HUES6 (cell line): Measurements from ENCODE around the gene DNAJC22.

Experiments
- H3K27ac ChIP-seq: 2 replicates; pipeline ENCODE4 v1.7.0; 2013; ENCODE audit warnings: low read depth, mild to moderate bottlenecking, low read length, inconsistent platforms
- H3K27me3 ChIP-seq: 2 replicates; pipeline ENCODE4 v1.6.1; 2013; ENCODE audit warnings: low read length; ENCODE audit not compliant: control insufficient read depth, insufficient read depth
- H3K36me3 ChIP-seq: 2 replicates; pipeline ENCODE4 v1.6.1; 2013; ENCODE audit warnings: low read length; ENCODE audit not compliant: control insufficient read depth, insufficient read depth
- H3K4me1 ChIP-seq: 2 replicates; pipeline ENCODE4 v1.6.1; 2013; ENCODE audit warnings: low read length; ENCODE audit not compliant: control insufficient read depth, insufficient read depth
- H3K4me3 ChIP-seq: 2 replicates; pipeline ENCODE4 v1.5.1; 2013; ENCODE audit warnings: low read depth, low read length
- H3K9ac ChIP-seq: one replicate; pipeline ENCODE4 v1.6.1; 2013; ENCODE audit warnings: mild to moderate bottlenecking, low read length
- H3K9me3 ChIP-seq: 2 replicates; pipeline ENCODE4 v1.6.1; 2013; ENCODE audit warnings: low read depth, low read length; ENCODE audit not compliant: control insufficient read depth, insufficient read depth

DNAJC22 gene

DNA sequence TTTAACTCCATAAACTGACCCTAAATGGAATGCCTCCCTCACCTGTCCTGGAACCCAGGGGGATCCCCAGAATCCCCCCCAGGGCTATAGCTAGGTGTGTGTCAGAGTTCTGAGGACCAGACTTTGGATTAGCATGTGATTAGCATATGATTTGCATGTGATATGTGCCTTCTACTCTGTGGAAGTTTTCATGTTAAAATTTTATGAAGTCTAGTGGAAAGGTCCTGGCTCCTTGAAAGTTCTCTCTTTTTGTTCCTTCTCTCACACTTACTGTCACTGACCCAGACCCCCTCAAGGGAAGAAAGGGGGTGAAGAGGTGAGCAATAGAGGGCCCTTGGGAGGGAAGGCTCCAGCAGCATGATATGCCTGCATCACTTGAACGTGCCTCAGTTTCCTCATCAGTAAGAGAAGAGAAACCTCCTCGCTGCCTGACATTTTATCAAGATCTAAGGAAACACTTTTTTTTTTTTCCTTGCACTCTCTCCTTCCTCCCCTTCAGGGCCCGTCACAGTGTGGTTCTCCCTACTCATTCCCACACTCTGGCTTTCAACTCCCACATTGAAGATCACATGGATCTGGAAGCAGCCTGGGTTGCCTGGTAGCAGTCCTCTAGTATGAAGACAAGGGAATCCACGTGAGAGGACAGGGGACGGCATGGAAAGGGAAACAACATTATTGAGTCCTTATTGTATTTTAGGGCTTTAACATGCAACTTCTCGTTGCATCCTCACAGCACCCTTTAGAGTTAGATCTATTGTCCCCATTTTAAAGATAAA lies 6.4 kb upstream of the DNAJC22 start:
- no peaks in the 10 kb centered on the region for H3K36me3 ChIP-seq
- no peak overlapping the region for H3K4me3 ChIP-seq
- H3K27me3 ChIP-seq, result peaks cover 98% of the 10 kb centered on the region
- no peak overlapping the region for H3K27ac ChIP-seq
- H3K9ac ChIP-seq, result no peak overlapping the region
- H3K4me1 ChIP-seq, result peaks cover 45% of the 10 kb centered on the region
- H3K9me3 ChIP-seq, result no peaks in the 10 kb centered on the region

GRCh38 chr12:49340971-49341776 lies 5.5 kb upstream of the DNAJC22 start:
- no peaks in the 10 kb centered on the region for H3K9me3 ChIP-seq
- H3K9ac ChIP-seq, result no peak overlapping the region
- no peak overlapping the region for H3K27ac ChIP-seq
- H3K4me1 ChIP-seq, result peaks cover 50% of the 10 kb centered on the region
- peaks cover 98% of the 10 kb centered on the region for H3K27me3 ChIP-seq
- peak overlapping the region; percentile 78 for H3K4me3 ChIP-seq
- no peaks in the 10 kb centered on the region for H3K36me3 ChIP-seq

DNA sequence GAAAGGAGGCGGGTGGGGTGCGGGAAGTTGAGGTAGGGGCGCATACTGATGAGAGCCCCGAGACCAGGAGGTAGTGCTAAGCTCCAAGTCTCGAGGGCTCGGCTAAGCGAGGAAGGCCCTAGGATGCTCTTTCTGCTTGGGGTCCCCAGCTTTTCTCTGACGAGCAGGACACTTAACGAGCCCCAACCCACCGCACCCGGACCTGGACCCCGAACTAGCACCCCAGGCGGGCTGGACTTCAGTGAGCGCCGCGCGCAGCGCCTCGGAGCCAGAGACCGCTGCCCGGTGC lies 5.0 kb upstream of the DNAJC22 start:
- no peak overlapping the region for H3K27ac ChIP-seq
- H3K27me3 ChIP-seq, result peaks cover 98% of the 10 kb centered on the region
- H3K36me3 ChIP-seq, result no peaks in the 10 kb centered on the region
- no peaks in the 10 kb centered on the region for H3K9me3 ChIP-seq
- no peak overlapping the region for H3K9ac ChIP-seq
- peaks cover 50% of the 10 kb centered on the region for H3K4me1 ChIP-seq
- peak overlapping the region; percentile 78 for H3K4me3 ChIP-seq

DNA sequence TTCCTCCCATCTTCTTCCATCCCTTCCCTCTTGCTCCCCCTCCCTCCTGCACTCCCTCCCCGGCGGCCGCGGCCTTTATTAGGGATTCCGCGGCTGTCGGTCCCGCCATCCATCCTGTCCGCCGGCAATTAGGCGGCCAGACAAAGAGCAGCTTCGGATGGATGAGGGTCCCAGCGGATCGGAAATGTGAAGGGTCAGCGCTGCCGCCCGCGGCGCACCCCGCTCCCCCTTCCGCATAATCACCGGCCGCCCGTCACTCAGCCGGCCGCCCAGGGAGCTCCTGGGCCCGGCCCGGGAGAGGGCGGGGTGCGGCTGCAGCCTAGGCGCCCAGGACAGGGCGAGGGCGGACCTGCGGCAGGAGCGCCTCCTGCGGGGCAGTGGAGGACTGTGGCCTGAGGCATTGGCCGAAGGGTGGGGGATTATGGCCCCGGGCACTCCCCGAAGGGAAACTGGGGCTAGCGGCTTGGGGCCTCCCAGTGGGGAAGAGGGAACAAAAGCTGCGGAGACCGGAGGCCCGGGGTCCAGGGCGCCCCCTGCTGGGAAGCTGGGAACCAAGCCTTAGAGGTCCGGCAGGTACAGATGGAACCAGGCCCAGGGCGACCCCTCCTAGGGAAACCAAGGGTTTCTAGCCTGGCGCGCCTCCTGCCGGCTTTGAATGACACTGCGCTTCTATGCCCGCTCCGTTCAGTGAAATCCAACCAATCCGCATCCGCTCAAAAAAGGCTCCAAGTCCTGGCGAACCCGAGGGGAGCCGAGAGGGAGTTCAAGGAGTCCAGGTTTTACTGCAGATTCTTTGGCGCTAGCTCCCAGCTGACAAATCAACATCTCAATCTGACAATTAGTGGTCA lies 4.4 kb upstream of the DNAJC22 start:
- Histone ChIP-seq H3K9ac (no peak overlapping the region), H3K9me3 (no peaks in the 10 kb centered on the region), H3K27me3 (peaks cover 98% of the 10 kb centered on the region), H3K27ac (no peak overlapping the region), H3K4me1 (peaks cover 54% of the 10 kb centered on the region), H3K4me3 (peak overlapping the region; percentile 78), H3K36me3 (no peaks in the 10 kb centered on the region)

DNA sequence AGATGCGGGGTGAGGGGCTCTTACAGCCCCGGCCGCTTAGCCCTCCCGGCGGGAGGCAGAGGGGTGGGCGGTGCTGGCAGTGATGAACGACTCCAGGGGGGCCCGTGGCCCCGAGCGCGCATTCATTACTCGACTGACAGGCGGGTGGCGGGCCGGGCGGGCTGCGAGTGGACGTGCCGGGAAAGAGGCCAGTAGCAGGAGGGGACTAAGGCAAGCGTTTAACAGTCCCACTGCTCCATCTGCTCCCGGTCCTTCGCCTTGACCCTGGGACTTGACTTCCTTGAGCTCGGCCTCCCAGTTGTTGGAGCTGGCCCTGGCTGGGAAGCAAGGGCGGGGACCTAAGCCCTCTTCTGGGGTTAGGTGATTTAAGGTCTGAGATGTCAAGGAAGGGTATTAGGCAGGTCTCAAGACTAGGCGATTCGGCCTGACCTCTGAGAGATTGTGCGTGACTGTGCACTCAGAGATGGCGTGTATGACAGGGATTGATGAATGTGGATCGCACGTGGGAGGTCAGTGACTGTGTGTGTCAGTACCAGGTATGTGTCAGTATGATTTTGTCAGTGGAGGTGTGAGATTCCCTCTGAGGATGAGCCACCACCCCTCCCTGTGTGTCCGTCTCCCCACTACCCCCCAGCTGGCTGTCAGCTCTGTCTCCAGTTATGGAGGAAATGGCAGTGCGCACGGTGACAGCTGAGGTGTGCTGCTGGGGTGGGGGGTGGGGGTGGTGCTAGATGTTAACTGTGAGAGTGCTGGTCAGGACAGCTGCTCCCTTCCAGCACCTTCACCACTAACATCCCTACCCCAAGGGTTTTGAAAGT lies 3.6 kb upstream of the DNAJC22 start:
- Histone ChIP-seq H3K36me3 (no peaks in the 10 kb centered on the region), H3K4me1 (peaks cover 51% of the 10 kb centered on the region), H3K9ac (no peak overlapping the region), H3K4me3 (peak overlapping the region; percentile 78), H3K9me3 (no peaks in the 10 kb centered on the region), H3K27ac (no peak overlapping the region), H3K27me3 (peaks cover 98% of the 10 kb centered on the region)

DNA sequence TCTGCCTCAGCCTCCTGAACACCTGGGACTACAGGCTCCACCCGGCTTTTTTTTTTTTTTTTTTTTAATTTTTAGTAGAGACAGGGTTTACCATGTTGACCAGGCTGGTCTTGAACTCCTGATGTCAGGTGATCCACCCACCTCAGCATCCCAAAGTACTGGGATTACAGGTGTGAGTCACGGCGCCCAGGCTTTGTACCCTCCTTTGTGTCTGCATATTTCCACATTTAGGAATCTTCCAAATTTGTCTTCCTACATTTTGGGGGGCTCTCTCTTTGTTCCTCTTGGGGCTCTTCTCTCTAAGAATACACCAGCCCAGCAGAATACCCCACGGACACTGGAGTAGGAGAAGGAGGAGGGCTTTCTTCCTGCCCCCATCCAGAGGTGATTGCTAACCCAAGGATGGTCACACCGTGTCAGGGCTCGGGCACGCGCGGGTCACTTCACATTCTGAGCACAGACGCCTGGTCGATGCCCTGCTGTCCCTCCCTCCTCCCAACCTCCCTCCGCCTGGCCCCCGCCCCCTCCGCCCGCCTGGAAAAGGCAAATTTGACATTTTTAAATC lies 2.1 kb upstream of the DNAJC22 start:
- Histone ChIP-seq H3K36me3 (no peaks in the 10 kb centered on the region), H3K9ac (no peak overlapping the region), H3K9me3 (no peaks in the 10 kb centered on the region), H3K27ac (no peak overlapping the region), H3K4me3 (peak overlapping the region; percentile 63), H3K27me3 (peaks cover 98% of the 10 kb centered on the region), H3K4me1 (peaks cover 38% of the 10 kb centered on the region)

GRCh38 chr12:49345051-49345824 lies 1.4 kb upstream of the DNAJC22 start:
- no peak overlapping the region for H3K27ac ChIP-seq

DNA sequence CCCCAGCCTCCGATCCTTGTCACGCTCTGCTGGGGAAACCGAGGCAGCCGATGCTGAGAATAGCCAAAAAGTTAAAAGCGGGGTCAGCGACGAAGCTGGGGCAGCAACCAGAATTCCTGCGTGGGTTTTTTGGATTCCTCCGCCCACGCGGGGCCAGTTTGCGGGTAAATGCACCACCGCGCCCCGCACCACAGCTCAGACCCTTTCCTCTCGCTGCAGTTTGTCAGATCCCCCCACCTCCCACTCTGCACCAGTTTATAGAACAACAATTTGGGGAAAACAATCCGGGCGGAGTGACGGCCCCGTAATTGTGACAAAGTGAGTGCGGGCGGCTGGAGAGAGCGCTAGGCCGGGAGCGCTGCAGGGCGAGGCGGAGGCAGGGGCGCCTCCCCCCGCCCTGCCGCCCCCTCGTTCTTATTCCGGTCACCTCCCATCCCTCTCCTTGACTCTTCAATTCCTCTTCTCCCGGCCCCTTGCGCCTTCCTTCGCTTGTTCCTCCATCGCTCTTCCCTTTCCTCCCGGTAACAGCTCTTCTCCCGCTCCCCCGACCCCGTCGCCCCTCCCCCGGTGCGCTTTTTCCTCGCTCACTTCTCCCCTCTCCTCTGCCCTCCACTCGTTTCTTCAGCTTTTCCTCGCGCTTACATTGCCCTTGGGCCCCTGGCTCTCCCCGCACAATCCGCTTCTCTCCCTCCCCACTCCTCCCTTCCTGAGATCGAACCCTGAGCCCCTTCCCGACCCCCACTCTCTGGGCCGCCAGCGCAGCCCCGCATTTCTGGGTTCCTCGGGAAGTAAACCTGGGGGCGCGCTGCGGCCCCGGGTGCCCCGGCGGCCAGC lies 646 bp upstream of the DNAJC22 start:
- no peaks in the 10 kb centered on the region for H3K9me3 ChIP-seq
- no peak overlapping the region for H3K9ac ChIP-seq
- H3K36me3 ChIP-seq, result no peaks in the 10 kb centered on the region
- H3K4me1 ChIP-seq, result peaks cover 29% of the 10 kb centered on the region
- H3K27ac ChIP-seq, result no peak overlapping the region
- peak overlapping the region; percentile 63 for H3K4me3 ChIP-seq
- peaks cover 87% of the 10 kb centered on the region for H3K27me3 ChIP-seq

More at GRCh38 chr12:49345051-49345824, 1.4 kb upstream of the DNAJC22 start:
- Histone ChIP-seq H3K4me3 (peak overlapping the region; percentile 63), H3K36me3 (no peaks in the 10 kb centered on the region), H3K9me3 (no peaks in the 10 kb centered on the region), H3K27me3 (peaks cover 95% of the 10 kb centered on the region), H3K4me1 (peaks cover 36% of the 10 kb centered on the region), H3K9ac (no peak overlapping the region)
